Myocyte (in vitro differentiated cells): ENCODE data around the gene TMEM179. TPM values are rescaled to one million over a fixed set of nuclear protein-coding genes. Genes with fewer than 3 reads are reported as not detected.

Source experiments
- DNase-seq: peaks from one replicate; pipeline ENCODE4 v3.0.0-alpha.2; 2012; ENCODE audit warnings: low read depth
- total RNA-seq: library from RNA; depleted of rRNA; stranded (reverse); fragments of >200 nt; gene quantifications from 2 replicates; pipeline ENCODE4 v1.2.3, GENCODE V29; 2014

The TMEM179 gene
- total RNA-seq, 1 donor from 2014 or later, result not detected

- DNase-seq, result no peak
Observed at GRCh38 chr14:104558231-104559027, 46.1 kb downstream of the TMEM179 start.

GRCh38 chr14:104557766-104558165 lies 46.8 kb downstream of the TMEM179 start:
- no peak for DNase-seq

GRCh38 chr14:104557086-104557485 lies 47.5 kb downstream of the TMEM179 start:
- DNase-seq, result no peak

- no peak for DNase-seq
Observed at GRCh38 chr14:104556256-104557021, 48.1 kb downstream of the TMEM179 start.

GRCh38 chr14:104555430-104556255 lies 48.9 kb downstream of the TMEM179 start:
- DNase-seq, result no peak

- no peak for DNase-seq
Observed at GRCh38 chr14:104554608-104555429, 49.8 kb downstream of the TMEM179 start.

GRCh38 chr14:104554088-104554607 lies 50.4 kb downstream of the TMEM179 start:
- DNase-seq, result no peak

GRCh38 chr14:104553166-104554087 lies 51.1 kb downstream of the TMEM179 start:
- no peak for DNase-seq

GRCh38 chr14:104552738-104553125 lies 51.8 kb downstream of the TMEM179 start:
- DNase-seq, result no peak

GRCh38 chr14:104551851-104552737 lies 52.5 kb downstream of the TMEM179 start:
- no peak for DNase-seq

GRCh38 chr14:104550861-104551728 lies 53.5 kb downstream of the TMEM179 start:
- no peak for DNase-seq

- DNase-seq, result no peak
Observed at GRCh38 chr14:104550340-104550860, 54.2 kb downstream of the TMEM179 start.

GRCh38 chr14:104549536-104550339 lies 54.8 kb downstream of the TMEM179 start:
- no peak for DNase-seq

GRCh38 chr14:104548802-104549535 lies 55.6 kb downstream of the TMEM179 start:
- DNase-seq, result no peak

GRCh38 chr14:104547998-104548700 lies 56.4 kb downstream of the TMEM179 start:
- DNase-seq, result no peak
